Stimulated activated CD4-positive, alpha-beta T cell treated with anti-CD3 and anti-CD28 coated beads, Interleukin-1b, Interleukin-23, amount 100 ng/mL, for 24 hours (primary cell): ENCODE data around the gene TCAF2.
"Not testable (repeated sequence)": the region's sequence is repeated elsewhere in the genome, so short reads cannot be mapped to it uniquely, and the experiment has no call there.

Source experiments
- DNase-seq, 4 experiments: peaks; one replicate each; pipeline ENCODE4 v3.0.0-alpha.2; 2020; ENCODE audit warnings: low read depth in 4 of 4, low spot score in 1 of 4

TCAF2 gene

GRCh38 chr7:143620646-143621045 is at the start of gene TCAF2:
TCAF2 (plus strand) TSS chr7:143620974.
- DNase-seq = peak; percentile 36 to 55 (median 52)

GRCh38 chr7:143571501-143571900 is 49.3 kb upstream of the TCAF2 start, which contains the start of gene CTAGE15:
CTAGE15 (plus strand) TSS chr7:143571801; CDS start chr7:143571818, 17 bp downstream.
- DNase-seq = not testable (repeated sequence)

- DNase-seq = not testable (repeated sequence)
These were observed 32.6 kb upstream of the TCAF2 start for GRCh38 chr7:143588183-143588582.

GRCh38 chr7:143589897-143590296 is 30.9 kb upstream of the TCAF2 start:
- not testable (repeated sequence) for DNase-seq

- DNase-seq = not testable (repeated sequence)
These were observed 22.7 kb upstream of the TCAF2 start for GRCh38 chr7:143598086-143598485.

- not testable (repeated sequence) for DNase-seq
These were observed 17.2 kb upstream of the TCAF2 start for GRCh38 chr7:143603549-143603948.

GRCh38 chr7:143606088-143606487 is 14.7 kb upstream of the TCAF2 start:
- not testable (repeated sequence) for DNase-seq

GRCh38 chr7:143615545-143615944 is 5.2 kb upstream of the TCAF2 start:
- not testable (repeated sequence) for DNase-seq

- not testable (repeated sequence) for DNase-seq
These were observed 3.6 kb upstream of the TCAF2 start for GRCh38 chr7:143617204-143617603.

- DNase-seq = peak in 1 of 4 experiments; percentile 50
These were observed 716 bp upstream of the TCAF2 start for GRCh38 chr7:143620058-143620457.

GRCh38 chr7:143621175-143621574 is 401 bp downstream of the TCAF2 start:
- DNase-seq = not testable (repeated sequence)

GRCh38 chr7:143622130-143622529 is 1.4 kb downstream of the TCAF2 start:
- not testable (repeated sequence) for DNase-seq

- DNase-seq = not testable (repeated sequence)
These were observed 9.9 kb downstream of the TCAF2 start for GRCh38 chr7:143630653-143631052.

GRCh38 chr7:143632506-143632905 is 11.7 kb downstream of the TCAF2 start:
- not testable (repeated sequence) for DNase-seq

- not testable (repeated sequence) for DNase-seq
These were observed 12.3 kb downstream of the TCAF2 start for GRCh38 chr7:143633013-143633618.

GRCh38 chr7:143635364-143636240 is 14.8 kb downstream of the TCAF2 start:
- not testable (repeated sequence) for DNase-seq

GRCh38 chr7:143639372-143639771 is 18.6 kb downstream of the TCAF2 start:
- not testable (repeated sequence) for DNase-seq

- not testable (repeated sequence) for DNase-seq
These were observed 19.9 kb downstream of the TCAF2 start for GRCh38 chr7:143640528-143641189.

- not testable (repeated sequence) for DNase-seq
These were observed 25.8 kb downstream of the TCAF2 start for GRCh38 chr7:143646598-143646997.

GRCh38 chr7:143649902-143650301 is 29.1 kb downstream of the TCAF2 start:
- not testable (repeated sequence) for DNase-seq

- not testable (repeated sequence) for DNase-seq
These were observed 29.7 kb downstream of the TCAF2 start for GRCh38 chr7:143650447-143650846.
